D721Med (cell line): ENCODE measurements around the gene NABP1.

Experiments
- DNase-seq: peaks from one replicate; pipeline ENCODE4 v3.0.0; 2011; ENCODE audit warnings: low spot score; ENCODE audit not compliant: insufficient read length
- FAIRE-seq: peaks from 2 replicates; lab custom pipeline; 2011; peaks lifted over from hg19 to GRCh38; lab: Jason Lieb, UNC
- CTCF ChIP-seq: IDR thresholded peaks from 2 replicates; pipeline ENCODE4 v1.5.1; 2012; ENCODE audit warnings: mild to moderate bottlenecking, control low read depth; ENCODE audit not compliant: insufficient read depth; ENCODE audit errors: missing control alignments

NABP1 gene

GRCh38 chr2:191696966-191697365 is 19.0 kb downstream of the NABP1 start:
- no peak for FAIRE-seq
- TF ChIP-seq CTCF, result no peak
- no peak for DNase-seq

- no peak for FAIRE-seq
- no peak for DNase-seq
- TF ChIP-seq CTCF, result no peak
Observed at GRCh38 chr2:191697870-191698269, 19.9 kb downstream of the NABP1 start.

DNA sequence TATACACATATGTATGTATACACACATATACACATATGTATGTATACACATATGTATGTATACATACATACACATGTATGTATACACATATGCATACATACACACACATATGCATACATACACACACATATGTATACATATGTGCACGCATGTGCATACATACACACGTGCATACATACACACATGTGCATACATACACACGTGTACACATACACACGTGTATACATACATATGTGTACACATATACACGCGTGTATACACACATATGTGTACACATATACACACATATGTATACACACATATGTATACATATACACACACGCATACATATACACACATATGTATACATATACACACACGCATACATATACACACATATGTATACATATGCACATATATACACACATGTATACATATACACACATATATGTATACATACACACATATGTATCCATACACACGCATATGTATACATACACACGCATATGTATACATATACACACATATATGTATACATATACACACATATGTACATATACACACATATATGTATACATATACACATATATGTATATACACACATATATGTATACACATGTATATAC is 21.5 kb downstream of the NABP1 start:
- DNase-seq (no peak), FAIRE-seq (no peak)
- TF ChIP-seq CTCF, result no peak

DNA sequence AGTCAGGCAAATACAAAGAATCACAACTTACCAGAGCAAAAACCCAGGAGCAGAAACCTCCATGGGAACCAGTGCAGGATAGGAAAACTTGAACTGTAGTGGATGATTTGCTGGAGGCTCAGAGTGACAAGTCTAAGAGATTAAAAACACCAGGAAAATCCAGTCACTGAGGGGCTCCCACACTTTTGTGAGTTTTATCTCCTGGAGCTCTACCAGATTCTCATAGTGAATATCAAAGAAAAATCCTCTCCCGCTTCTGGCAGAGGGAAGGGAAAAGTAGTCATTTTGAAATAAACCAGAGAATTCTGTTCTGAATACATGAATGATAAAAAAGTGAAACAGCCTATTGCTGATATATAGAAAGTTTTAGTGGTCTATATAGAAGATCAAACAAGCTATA is 23.1 kb downstream of the NABP1 start:
- FAIRE-seq (no peak), DNase-seq (no peak)
- TF ChIP-seq CTCF, result no peak

DNA sequence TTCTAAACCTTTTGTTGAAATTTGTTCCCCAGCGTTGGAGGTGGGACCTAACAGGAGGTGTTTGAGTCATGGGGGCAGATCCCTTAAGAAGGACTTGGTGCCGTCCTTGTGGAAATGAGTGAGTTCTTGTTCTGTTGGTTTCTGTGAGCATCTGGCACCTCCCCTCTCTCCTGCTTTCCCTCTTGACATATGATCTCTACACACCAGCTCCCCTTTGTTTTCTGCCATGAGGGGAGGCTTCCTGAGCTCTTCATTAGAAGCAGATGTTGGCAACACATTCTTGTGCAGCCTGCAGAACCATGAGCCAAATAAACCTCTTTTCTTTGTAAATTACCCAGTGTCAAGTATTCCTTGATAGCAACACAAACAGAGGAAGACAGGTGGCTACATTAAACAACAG is 23.8 kb downstream of the NABP1 start:
- FAIRE-seq, result no peak
- DNase-seq, result no peak
- no peak for TF ChIP-seq CTCF

DNA sequence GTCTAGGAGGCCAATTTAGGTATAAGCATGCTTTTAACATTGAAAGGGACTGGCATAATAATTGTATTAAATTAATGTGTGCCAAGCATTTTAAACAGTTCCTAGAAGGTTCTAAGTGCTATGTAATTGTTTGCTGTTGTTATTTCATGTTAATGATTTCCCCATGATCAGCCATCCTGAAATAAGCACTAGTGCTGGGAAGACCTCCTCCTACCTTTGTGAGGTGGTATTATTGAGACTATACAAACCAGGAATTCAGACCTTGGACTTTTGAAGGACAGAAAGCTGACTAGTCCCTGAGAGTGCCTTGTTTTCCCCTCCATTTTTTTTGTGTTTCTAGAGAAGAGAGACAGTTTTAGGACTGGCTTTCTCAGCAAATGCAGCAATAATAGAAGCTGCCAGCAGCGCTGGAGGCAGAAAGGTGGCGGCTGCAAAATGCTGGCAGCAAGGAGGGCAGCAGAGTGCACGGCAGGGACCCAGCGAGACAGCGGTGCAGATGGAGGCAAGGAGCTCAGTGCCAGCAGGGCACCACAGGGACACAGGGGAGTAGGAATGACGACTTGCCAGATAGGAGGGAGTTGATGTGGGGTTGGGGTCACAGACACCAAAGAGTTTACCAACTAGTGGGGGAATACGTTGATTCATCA is 25.3 kb downstream of the NABP1 start:
- FAIRE-seq (no peak), DNase-seq (no peak)
- no peak for TF ChIP-seq CTCF

DNA sequence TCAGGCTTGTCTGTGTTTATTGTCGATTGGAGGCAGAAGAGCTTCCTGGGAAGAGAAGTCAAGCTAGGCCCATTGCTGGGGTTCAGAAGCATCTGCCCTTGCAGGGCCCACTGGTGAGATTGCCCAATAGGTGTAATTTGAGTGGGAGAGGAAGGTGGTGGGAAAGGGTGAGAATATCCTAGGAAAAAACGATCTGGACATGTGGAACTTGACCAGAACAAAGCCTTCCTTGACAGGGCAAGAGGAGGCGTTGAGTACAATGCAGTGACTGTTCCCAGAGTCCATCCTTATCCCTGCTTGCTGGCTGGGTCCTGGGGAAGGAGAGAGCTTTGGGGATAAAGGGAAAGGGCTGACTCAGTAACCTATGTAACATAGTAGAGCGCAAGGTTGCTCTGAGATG is 27.1 kb downstream of the NABP1 start:
- FAIRE-seq (no peak), DNase-seq (no peak)
- TF ChIP-seq CTCF, result no peak
